ENCODE results near the gene PIEZO2.

The PIEZO2 gene

DNA sequence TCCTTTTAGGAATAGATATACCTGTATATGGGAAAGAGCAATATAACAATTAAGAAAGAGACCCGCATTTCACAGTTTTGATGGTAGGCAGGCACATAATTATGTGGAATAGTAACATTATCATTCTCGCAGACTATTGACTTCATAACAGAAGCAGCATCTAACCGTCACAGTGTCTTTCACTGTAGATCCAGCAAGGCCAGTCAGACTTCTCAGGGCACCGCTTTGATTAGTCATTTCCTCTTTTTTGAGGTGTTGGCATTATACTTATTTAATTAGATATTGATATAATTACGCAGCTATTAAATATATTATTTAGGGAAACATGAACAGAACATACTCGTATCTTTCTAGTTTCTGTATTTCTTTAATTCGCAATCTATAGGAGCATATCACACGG, 447.2 kb downstream of the PIEZO2 start:
- Histone ChIP-seq H3K4me3 (ENCODE audit: low read depth, low read length) (no peak overlapping the region), H3K9me3 (no peaks in the 10 kb centered on the region), H3K4me1 (no peaks in the 10 kb centered on the region), H3K27me3 (peaks cover 2% of the 10 kb centered on the region; the same call in 1 of the 2 replicates), H3K36me3 (no peaks in the 10 kb centered on the region)
- DNase-seq, result no peak
- TF ChIP-seq CTCF (IDR thresholded peaks at IDR 0.05; ENCODE audit: low read depth, low read length), result no peak

- DNase-seq, result no peak
- TF ChIP-seq CTCF (IDR thresholded peaks at IDR 0.05; ENCODE audit: low read depth, low read length), result no peak
- Histone ChIP-seq H3K27me3 (no peaks in the 10 kb centered on the region), H3K36me3 (no peaks in the 10 kb centered on the region), H3K4me1 (no peaks in the 10 kb centered on the region), H3K9me3 (no peaks in the 10 kb centered on the region), H3K4me3 (ENCODE audit: low read depth, low read length) (no peak overlapping the region)
Measured at GRCh38 chr18:10690366-10690765, 459.0 kb downstream of the PIEZO2 start.

GRCh38 chr18:10690035-10690329, 459.4 kb downstream of the PIEZO2 start:
- DNase-seq, result no peak
- no peaks in the 10 kb centered on the region for H3K27me3 ChIP-seq
- H3K9me3 ChIP-seq, result no peaks in the 10 kb centered on the region
- TF ChIP-seq CTCF (IDR thresholded peaks at IDR 0.05; ENCODE audit: low read depth, low read length), result no peak
- H3K4me1 ChIP-seq, result no peaks in the 10 kb centered on the region
- H3K4me3 ChIP-seq (ENCODE audit: low read depth, low read length), result no peak overlapping the region
- no peaks in the 10 kb centered on the region for H3K36me3 ChIP-seq

GRCh38 chr18:10689236-10690034, 459.9 kb downstream of the PIEZO2 start:
- TF ChIP-seq CTCF (IDR thresholded peaks at IDR 0.05; ENCODE audit: low read depth, low read length), result no peak

DNA sequence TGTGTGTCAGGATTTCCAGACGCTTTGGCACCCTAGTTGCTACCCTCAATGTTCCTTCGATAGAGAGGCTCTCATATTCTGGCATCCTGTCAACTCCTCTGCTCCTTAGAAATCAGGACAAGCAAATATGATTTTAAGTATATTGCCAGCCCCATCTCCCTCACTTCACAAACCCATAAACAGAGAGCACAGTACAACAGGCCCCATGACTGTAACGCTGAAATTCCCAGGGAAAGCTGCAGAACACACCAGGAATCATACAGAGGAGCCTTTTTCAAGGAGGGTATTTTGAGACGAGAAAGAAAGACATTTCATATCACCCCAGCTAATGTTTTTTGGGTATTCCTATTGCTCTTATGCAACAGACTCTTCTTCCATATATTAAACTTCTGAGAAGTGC, 460.6 kb downstream of the PIEZO2 start:
- Histone ChIP-seq H3K4me1 (no peaks in the 10 kb centered on the region), H3K4me3 (ENCODE audit: low read depth, low read length) (no peak overlapping the region), H3K9me3 (no peaks in the 10 kb centered on the region), H3K36me3 (no peaks in the 10 kb centered on the region), H3K27me3 (no peaks in the 10 kb centered on the region)
- TF ChIP-seq CTCF (IDR thresholded peaks at IDR 0.05; ENCODE audit: low read depth, low read length), result no peak
- no peak for DNase-seq

More at GRCh38 chr18:10689236-10690034, 459.9 kb downstream of the PIEZO2 start:
- H3K4me1 ChIP-seq, result no peaks in the 10 kb centered on the region
- no peaks in the 10 kb centered on the region for H3K27me3 ChIP-seq
- no peaks in the 10 kb centered on the region for H3K9me3 ChIP-seq
- no peaks in the 10 kb centered on the region for H3K36me3 ChIP-seq
- H3K4me3 ChIP-seq (ENCODE audit: low read depth, low read length), result no peak overlapping the region
- no peak for DNase-seq

DNA sequence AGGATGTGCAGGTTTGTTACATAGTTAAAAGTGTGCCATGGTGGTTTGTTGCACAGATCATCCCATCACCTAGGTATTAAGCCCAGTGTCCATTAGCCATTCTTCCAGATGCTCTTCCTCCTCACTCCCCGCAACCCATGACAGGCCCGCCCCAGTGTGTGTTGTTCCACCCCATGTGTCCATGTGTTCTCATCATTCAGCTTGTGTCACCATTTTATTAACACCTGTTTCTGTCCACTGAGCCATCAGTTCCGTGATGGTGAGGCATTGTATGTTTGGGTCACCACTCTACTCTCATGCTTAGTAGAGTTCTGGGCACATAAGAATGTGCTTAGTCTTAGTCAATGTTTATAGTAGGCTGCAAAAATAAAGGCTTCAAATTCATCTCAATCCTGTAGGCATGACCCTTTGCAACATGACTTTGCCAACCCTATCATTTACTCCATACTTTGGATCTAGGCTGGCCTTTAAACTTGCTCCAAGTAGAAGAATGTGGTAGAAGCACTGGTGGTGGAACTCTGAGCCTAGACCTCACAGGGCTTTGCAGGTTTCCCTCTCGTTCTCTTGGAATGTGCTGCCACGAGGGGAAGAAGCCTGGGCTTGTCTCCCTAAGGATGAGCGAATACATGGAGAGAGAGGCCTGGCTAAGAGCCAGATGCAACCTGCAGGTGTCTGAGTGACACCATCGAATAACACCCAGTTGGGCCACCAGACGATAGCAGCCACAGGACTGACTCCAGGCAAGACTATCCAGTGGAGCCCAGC, 462.0 kb downstream of the PIEZO2 start:
- Histone ChIP-seq H3K36me3 (no peaks in the 10 kb centered on the region), H3K4me1 (no peaks in the 10 kb centered on the region), H3K4me3 (ENCODE audit: low read depth, low read length) (no peak overlapping the region), H3K9me3 (no peaks in the 10 kb centered on the region), H3K27me3 (no peaks in the 10 kb centered on the region)
- no peak for TF ChIP-seq CTCF (IDR thresholded peaks at IDR 0.05; ENCODE audit: low read depth, low read length)
- no peak for DNase-seq
